Kidney capillary endothelial cell (primary cell): ENCODE data around the gene PGS1.
"Not testable (repeated sequence)": the region's sequence is repeated elsewhere in the genome, so short reads cannot be mapped to it uniquely, and the experiment has no call there.

Source experiments
- DNase-seq: peaks from one replicate; pipeline ENCODE4 v3.0.0-alpha.2; 2018; ENCODE audit warnings: low spot score

Gene PGS1

DNA sequence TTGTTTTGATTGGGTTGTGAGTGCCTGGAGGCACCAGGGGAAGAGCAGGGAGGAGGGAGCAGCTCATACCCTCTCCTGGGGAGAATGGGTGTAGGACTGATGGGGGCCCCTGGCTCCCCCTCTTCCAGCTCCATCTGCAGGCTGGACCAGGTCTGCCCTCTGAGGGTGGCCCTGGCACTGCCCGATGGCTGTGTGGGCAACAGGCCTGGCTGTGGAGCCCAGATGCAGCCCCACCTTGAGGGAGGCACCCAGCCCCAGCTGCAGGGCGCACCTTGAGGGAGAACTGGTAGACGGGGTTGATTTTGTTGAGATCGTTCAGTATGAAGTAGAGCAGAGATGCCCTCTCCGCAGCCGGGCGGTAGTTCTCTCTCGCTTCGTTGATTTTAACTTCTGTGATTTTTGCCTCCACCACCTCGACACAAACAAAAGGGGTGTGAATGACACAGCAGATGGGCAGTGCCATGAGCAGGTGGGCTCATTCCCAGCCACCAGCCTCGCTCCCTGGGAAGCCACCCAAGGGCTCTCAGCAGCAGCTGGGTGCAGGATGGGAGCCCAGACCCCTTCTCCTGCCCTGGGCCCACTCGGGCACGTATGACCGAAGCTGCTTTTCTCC is 71.6 kb downstream of the PGS1 start:
- DNase-seq = no peak

- DNase-seq = peak; percentile 44
These were observed 72.4 kb downstream of the PGS1 start for GRCh38 chr17:78450696-78451345.

DNA sequence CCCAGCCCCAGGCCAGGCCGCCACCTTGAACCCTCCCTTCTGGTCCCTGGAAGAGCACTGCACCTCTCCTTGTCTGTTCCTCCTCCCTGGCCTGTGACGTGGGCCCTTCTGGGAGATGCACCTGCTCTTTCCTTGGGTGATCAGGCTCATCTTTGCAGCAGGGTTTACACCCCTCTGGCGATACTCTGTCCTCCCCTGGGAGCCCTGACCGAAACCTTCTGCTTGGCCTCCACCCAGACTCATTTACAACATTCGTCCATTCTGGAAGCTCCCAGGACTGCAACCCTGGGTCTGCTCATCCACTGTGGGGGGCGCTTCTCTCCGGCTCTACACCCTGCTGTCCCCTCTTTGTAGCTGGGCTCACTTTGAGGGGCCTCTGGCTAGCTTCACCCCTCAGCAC is 73.3 kb downstream of the PGS1 start:
- DNase-seq = no peak

DNA sequence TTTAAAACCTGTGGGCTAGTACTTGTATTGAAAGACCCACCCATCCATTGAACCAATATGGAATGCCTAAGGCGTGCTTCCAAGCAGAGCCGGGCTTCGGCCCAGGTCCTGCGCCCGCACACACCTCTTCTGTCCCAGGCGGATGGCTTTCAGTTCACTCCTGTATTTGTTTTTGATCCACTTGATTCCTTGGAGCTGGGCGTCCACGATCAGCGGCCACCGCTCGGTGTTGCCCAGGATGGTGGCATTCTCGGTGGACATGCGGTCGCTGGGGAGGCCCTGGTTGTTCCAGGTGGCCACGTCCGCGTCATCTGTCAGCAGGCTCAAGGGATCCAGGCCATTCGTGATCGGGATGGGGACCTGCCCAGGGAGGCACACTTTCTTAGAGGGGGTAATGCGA is 75.9 kb downstream of the PGS1 start:
- DNase-seq = no peak

GRCh38 chr17:78458091-78458490 is 79.6 kb downstream of the PGS1 start:
- no peak for DNase-seq

DNA sequence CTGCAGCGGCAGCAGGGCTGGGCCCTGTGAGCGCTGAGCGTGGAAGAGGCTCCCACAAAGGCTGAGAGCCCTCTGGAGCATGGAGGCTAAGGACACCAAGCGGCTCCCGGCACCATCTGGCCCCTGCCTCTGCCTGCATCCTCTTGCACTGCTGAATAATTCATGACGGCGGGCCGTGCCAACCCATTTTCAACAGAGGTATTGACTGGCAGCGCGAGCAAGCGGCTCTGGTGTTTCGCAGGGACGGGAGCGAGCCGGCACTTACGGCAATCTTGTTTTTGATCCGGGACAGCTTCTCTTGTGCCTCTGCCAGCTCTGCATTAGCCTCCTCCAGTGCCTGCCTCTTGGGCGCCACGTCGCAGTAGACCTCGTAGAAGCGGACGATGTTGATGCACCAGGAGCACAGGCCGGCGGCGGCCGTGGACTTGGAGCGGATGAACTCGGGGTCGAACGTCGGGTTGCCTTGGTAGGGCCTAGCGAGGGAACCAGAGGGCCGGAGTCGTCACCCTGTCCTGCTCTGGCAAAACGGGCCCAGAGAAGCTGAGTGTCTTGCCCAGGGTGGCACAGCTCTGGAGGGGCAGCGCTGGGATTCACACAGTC is 80.4 kb downstream of the PGS1 start:
- no peak for DNase-seq

DNA sequence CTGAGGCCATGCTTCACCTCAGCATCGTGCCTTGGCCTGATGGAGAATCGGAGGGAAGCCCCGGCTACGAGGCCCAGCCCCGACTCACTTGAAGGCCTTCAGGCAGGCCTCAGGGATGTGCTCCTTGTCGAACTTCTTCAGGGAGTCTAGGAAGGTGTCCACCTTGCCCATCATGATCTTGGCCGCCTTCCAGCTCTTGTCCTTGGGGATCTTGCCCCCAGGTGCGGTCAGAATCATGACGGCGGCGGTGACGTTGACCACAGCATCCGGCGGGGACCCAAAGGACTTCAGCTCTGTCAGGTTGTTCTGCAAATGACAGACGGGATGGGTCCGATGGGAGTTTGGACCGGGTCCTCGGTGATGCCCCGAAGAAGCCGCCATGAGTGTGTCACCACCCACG is 81.2 kb downstream of the PGS1 start:
- no peak for DNase-seq

DNA sequence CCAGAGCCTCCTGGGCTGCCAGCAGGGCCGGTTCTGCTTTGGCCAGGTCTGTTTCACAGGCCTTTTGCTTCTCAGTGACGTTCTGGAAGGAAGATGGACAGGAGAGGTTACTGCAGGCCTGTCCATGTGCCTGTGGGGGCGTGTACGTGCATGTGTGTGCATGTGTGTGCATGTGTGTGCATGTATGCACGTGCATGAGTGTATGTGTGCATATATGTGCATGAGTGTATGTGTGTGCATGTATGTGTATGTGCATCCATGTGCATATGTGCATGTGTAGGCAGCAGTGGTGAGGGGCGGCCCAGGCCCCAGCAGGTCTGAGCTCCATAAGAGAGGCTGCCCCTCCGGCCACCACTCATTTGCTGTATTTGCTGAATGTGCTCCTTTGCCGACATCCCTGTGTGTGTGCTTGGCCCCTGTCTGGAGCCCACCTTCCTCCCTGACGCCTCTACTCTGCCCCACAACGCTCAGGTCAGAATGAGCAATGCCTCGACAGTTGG is 81.8 kb downstream of the PGS1 start:
- no peak for DNase-seq

DNA sequence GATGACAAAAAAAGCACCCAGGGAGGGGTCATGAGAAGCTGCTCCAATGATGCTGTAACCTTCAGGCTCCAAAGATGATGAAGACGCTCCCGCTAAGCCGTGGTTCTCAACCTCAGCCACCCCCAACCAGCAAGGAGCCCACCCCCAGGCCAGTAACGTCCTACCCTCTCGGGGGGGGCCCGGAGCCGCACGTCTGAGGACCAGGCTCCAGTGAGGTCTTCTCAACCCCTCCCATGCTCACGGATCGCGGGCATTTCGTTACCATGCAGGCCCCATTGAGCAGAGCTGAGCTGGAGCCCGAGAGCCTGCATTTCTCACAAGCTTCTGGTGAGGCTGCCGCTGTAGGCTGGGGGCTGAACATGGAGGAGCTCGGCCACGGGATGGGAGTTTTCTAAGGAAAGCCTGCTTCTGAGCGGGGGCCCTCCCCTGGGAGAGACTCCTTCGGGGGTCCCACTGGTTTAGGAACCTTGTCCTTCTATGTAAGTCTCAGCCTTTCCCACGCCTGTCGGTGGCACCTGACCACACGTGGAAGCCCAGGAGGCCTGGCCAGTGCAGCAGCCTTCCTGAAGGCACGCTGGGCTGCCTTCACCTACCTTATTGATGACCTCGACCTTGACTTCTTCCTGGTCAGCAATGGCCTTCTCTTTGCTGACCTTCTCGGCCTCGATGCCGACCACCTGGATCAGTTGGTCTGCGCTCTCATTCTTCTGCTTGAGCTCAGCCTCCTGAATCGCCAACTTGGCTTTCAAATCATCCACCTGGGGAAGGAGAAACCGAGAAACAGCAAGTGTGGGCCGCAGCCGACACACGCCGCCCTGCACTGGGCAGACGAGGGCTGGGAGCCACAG is 82.7 kb downstream of the PGS1 start:
- DNase-seq = no peak

DNA sequence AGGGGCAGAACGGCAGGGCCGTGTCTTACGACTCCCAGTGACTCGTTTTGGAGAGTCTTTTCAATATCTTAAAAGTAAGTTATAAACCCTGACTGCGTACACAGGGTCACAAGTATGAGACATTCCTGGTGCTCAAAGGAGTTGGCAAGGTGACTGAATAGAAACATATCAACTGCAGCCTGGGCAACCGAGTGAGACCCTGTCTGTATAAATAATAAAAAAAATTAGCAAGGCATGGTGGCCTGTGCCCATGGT is 83.3 kb downstream of the PGS1 start:
- no peak for DNase-seq

DNA sequence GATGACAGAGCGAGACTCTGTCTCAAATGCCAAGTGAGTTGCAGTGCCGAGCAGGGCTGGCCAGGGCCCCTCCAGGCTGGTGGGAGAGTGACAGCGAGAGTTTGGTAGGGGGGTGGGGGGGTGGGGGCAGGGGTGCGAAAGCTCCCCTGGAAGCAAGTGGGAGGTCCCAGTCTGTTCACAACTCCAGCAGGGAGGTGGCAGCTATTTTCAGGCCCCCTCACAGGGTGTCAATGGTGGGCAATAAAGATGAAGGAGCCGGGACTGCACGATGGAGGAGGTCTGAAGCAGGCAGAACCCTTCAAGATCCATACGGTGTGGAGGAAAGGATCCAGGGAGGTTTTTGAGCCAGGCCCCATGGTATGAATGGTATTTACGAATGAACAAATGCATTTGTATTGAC is 83.7 kb downstream of the PGS1 start:
- DNase-seq = no peak

- DNase-seq = not testable (repeated sequence)
These were observed 87.8 kb downstream of the PGS1 start for GRCh38 chr17:78466109-78466785.

GRCh38 chr17:78466786-78467715 is 88.6 kb downstream of the PGS1 start:
- DNase-seq = no peak

GRCh38 chr17:78468366-78468765 is 89.9 kb downstream of the PGS1 start:
- no peak for DNase-seq

DNA sequence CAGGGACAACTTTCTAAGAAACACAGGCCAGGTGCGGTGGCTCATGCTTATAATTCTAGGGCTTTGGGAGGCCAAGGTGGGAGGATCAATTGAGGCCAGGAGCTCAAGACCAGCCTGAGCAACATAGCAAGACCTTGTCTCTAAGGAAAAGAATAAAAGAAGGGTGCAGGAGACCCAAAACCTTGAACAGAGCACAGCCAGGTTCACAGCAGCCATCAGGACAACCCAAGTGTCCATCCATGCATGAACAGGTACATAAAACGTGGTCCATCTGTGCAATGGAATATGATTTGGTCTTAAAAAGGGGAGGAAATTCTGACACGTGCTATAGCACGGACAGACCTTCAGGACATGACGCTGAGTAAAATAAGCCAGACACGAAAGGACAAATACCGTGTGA is 91.0 kb downstream of the PGS1 start:
- DNase-seq = no peak

GRCh38 chr17:78471635-78472034 is 93.2 kb downstream of the PGS1 start:
- DNase-seq = no peak

- no peak for DNase-seq
These were observed 93.8 kb downstream of the PGS1 start for GRCh38 chr17:78472035-78472905.

GRCh38 chr17:78473951-78474613 is 95.6 kb downstream of the PGS1 start:
- no peak for DNase-seq
